Measurements from ENCODE around the gene PCDHA1. TPM values are rescaled to one million over a fixed set of nuclear protein-coding genes. Genes with fewer than 3 reads are reported as not detected.
"Not testable (repeated sequence)": the region's sequence is repeated elsewhere in the genome, so short reads cannot be mapped to it uniquely, and the experiment has no call there.

Gene PCDHA1
- total and polyA plus RNA-seq, 8 donors = 0.37 TPM; not detected in 7

DNA sequence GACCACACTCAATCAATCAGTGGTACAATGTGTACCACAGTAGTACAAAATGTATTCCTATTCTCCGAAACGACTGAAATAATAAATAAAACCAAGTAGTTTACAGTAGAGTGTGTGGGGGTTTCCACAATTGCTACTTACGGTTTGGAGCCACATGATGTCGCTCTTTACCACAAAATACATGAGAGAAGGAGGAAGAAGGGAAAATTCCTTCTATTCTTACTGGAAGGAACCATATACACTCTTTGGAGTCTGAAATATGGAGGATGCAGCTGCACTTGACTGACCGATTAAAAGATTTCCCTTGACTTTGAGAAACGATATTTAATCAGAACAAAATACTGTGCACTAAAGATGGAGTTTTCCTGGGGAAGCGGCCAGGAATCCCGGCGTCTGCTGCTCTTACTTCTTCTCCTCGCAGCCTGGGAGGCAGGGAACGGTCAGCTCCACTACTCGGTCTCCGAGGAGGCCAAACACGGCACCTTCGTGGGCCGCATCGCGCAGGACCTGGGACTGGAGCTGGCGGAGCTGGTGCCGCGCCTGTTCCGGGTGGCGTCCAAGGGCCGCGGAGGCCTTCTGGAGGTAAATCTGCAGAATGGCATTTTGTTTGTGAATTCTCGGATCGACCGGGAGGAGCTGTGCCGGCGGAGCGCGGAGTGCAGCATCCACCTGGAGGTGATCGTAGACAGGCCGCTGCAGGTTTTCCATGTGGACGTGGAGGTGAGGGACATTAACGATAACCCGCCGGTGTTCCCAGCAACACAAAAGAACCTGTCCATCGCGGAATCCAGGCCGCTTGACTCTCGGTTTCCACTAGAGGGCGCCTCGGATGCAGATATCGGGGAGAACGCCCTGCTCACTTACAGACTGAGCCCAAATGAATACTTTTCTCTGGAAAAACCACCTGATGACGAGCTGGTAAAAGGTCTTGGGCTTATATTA lies 21.2 kb downstream of the PCDHA1 start, which contains the start of gene PCDHA4:
TSS of gene PCDHA4 (plus strand) at position 235 of the 942 bp plus-strand sequence.
- Histone ChIP-seq H3K4me1 (no peaks in the 10 kb centered on the region), H3K27me3 (peaks cover 0 to 42% (median 3%) of the 10 kb centered on the region in 3 donors), H3K9me3 (peaks cover 17 to 77% (median 57%) of the 10 kb centered on the region in 4 donors), H3K4me3 (peak within 1 kb of the TSS; percentile 19 to 31 (median 26)), H3K27ac (no peak within 1 kb of the TSS), H3K36me3 (no peaks in the 10 kb centered on the region)
- WGBS, 5 donors = 20 to 29% (median 25%) methylated on average over 31 to 42 of the region's 47 CpGs
- intact Hi-C loops (cut with DNase I; ENCODE audit: low total_unique reads) = no loop called here
- DNase-seq = peak in 1 of 2 donors; percentile 24
- TF ChIP-seq POLR2A (IDR thresholded peaks at IDR 0.05) (no peak), POLR2AphosphoS5 (IDR thresholded peaks at IDR 0.05) (no peak), EP300 (IDR thresholded peaks at IDR 0.05) (no peak)
- TF ChIP-seq, protein P1, sequence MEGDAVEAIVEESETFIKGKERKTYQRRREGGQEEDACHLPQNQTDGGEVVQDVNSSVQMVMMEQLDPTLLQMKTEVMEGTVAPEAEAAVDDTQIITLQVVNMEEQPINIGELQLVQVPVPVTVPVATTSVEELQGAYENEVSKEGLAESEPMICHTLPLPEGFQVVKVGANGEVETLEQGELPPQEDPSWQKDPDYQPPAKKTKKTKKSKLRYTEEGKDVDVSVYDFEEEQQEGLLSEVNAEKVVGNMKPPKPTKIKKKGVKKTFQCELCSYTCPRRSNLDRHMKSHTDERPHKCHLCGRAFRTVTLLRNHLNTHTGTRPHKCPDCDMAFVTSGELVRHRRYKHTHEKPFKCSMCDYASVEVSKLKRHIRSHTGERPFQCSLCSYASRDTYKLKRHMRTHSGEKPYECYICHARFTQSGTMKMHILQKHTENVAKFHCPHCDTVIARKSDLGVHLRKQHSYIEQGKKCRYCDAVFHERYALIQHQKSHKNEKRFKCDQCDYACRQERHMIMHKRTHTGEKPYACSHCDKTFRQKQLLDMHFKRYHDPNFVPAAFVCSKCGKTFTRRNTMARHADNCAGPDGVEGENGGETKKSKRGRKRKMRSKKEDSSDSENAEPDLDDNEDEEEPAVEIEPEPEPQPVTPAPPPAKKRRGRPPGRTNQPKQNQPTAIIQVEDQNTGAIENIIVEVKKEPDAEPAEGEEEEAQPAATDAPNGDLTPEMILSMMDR (IDR thresholded peaks at IDR 0.05) = peak in 2 of 7 experiments; percentile 27 to 28

DNA sequence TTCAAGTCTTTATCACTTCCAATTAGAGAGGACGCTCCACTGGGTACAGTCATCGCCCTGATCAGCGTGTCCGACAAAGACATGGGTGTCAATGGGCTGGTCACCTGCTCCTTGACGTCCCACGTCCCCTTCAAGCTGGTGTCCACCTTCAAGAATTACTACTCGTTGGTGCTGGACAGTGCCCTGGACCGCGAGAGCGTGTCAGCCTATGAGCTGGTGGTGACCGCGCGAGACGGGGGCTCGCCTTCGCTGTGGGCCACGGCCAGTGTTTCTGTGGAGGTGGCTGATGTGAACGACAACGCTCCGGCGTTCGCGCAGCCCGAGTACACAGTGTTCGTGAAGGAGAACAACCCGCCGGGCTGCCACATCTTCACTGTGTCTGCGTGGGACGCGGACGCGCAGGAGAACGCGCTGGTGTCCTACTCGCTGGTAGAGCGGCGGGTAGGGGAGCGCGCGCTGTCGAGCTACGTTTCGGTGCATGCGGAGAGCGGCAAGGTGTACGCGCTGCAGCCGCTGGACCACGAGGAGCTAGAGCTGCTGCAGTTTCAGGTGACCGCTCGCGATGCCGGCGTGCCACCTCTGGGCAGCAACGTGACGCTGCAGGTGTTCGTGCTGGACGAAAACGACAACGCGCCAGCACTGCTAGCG lies 22.4 kb downstream of the PCDHA1 start:
- intact Hi-C loops (cut with DNase I; ENCODE audit: low total_unique reads); DNase-seq; H3K27ac ChIP-seq; H3K4me3 ChIP-seq; H3K4me1 ChIP-seq; H3K36me3 ChIP-seq: not testable (repeated sequence)
- peaks cover 0 to 29% (median 0%) of the 10 kb centered on the region in 3 donors for H3K27me3 ChIP-seq
- peaks cover 5 to 75% (median 44%) of the 10 kb centered on the region in 4 donors for H3K9me3 ChIP-seq
- 60 to 72% (median 64%) methylated on average over 58 to 62 of the region's 62 CpGs for WGBS, 5 donors

DNA sequence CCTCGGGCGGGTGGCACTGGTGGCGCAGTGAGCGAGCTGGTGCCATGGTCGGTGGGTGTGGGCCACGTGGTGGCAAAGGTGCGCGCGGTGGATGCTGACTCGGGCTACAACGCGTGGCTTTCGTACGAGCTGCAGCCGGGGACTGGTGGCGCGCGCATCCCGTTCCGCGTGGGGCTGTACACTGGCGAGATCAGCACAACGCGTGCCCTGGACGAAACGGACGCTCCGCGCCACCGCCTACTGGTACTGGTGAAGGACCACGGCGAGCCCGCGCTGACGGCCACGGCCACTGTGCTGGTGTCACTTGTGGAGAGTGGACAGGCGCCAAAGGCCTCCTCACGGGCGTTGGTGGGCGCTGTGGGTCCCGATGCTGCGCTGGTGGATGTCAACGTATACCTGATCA lies 22.9 kb downstream of the PCDHA1 start:
- no peak for DNase-seq
- Histone ChIP-seq H3K4me1 (no peaks in the 10 kb centered on the region), H3K4me3 (no peak overlapping the region), H3K9me3 (peaks cover 4 to 74% (median 45%) of the 10 kb centered on the region in 4 donors), H3K27me3 (peaks cover 0 to 28% (median 0%) of the 10 kb centered on the region in 3 donors), H3K27ac (no peak overlapping the region), H3K36me3 (no peaks in the 10 kb centered on the region)
- WGBS, 5 donors = 67 to 76% (median 70%) methylated on average over 9 to 43 of the region's 43 CpGs
- TF ChIP-seq, protein P1 (IDR thresholded peaks at IDR 0.05) = no peak
- no peak for TF ChIP-seq POLR2AphosphoS5 (IDR thresholded peaks at IDR 0.05)
- intact Hi-C loops (cut with DNase I; ENCODE audit: low total_unique reads) = no loop called here

DNA sequence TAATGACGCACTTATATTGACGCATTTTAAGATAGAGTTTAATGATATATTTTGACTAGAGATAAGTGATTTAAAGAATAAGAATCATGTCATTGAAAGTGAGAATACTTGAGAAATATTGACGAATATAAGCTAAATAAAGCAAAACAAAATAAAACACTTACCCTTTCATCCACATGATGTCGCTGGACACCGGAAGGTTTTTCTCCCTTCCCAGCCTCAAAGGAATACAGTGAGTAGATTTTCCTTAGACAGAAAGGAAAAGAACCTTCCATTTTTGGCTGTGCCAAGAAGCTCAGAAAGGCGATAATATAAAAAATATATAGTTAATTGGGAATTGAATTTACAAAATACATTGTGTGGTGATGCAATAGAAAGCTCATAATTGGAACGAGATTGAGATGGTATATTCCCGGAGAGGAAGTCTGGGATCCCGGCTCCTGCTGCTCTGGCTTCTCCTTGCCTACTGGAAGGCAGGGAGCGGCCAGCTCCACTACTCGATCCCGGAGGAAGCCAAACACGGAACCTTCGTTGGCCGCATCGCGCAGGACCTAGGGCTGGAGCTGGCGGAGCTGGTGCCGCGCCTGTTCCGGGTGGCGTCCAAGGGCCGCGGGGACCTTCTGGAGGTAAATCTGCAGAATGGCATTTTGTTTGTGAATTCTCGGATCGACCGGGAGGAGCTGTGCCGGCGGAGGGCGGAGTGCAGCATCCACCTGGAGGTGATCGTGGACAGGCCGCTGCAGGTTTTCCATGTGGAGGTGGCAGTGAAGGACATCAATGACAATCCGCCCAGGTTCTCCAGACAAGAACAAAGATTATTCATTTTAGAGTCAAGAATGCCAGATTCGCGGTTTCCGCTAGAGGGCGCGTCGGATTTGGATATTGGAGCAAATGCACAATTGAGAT lies 35.7 kb downstream of the PCDHA1 start, which contains the start of gene PCDHA5:
TSS of gene PCDHA5 (plus strand) at position 239 of the 906 bp plus-strand sequence.
- intact Hi-C loops (cut with DNase I; ENCODE audit: low total_unique reads) = no loop called here

More for the DNA sequence above, 35.7 kb downstream of the PCDHA1 start, which contains the start of gene PCDHA5:
- Histone ChIP-seq H3K27me3 (peaks cover 0 to 33% (median 0%) of the 10 kb centered on the region in 3 donors), H3K4me1 (no peaks in the 10 kb centered on the region), H3K36me3 (no peaks in the 10 kb centered on the region), H3K4me3 (peak within 1 kb of the TSS in 2 of 4 donors; percentile 6 to 19), H3K27ac (no peak within 1 kb of the TSS), H3K9me3 (peaks cover 0 to 55% (median 48%) of the 10 kb centered on the region in 4 donors)
- TF ChIP-seq EP300 (IDR thresholded peaks at IDR 0.05) (no peak), POLR2A (IDR thresholded peaks at IDR 0.05) (no peak)
- TF ChIP-seq, protein P1 (IDR thresholded peaks at IDR 0.05) = peak in 2 of 7 experiments; percentile 8 to 18
- peak in 1 of 2 donors; percentile 14 for DNase-seq
- 27 to 38% (median 30%) methylated on average over 38 to 39 of the region's 39 CpGs for WGBS, 5 donors
